Kidney epithelial cell (primary cell): ENCODE measurements around the gene ATXN1. TPM values are rescaled to one million over a fixed set of nuclear protein-coding genes. Genes with fewer than 3 reads are reported as not detected.

Experiments used
- DNase-seq: peaks from one replicate; pipeline ENCODE4 v3.0.0-alpha.2; 2010; ENCODE audit warnings: low read depth
- H3K27me3 ChIP-seq: 2 replicates; pipeline ENCODE4 v1.6.0; 2011; ENCODE audit warnings: low read length; ENCODE audit not compliant: control insufficient read depth, insufficient read depth
- H3K36me3 ChIP-seq: 2 replicates; pipeline ENCODE4 v1.5.1; 2011; ENCODE audit warnings: low read length; ENCODE audit not compliant: control insufficient read depth, insufficient read depth
- H3K4me3 ChIP-seq: 2 replicates; pipeline ENCODE4 v1.5.1; 2011; ENCODE audit warnings: low read depth, mild to moderate bottlenecking, control low read depth, low read length
- CTCF ChIP-seq: IDR thresholded peaks from 2 replicates; pipeline ENCODE4 v1.5.1; 2011; ENCODE audit warnings: mild to moderate bottlenecking, moderate library complexity, low read length, control low read depth, inconsistent platforms; ENCODE audit not compliant: insufficient read depth, poor library complexity, severe bottlenecking
- total RNA-seq: library from RNA; depleted of rRNA; stranded (reverse); fragments of >200 nt; gene quantifications from 2 replicates; pipeline ENCODE4 v1.2.3, GENCODE V29; 2015

The ATXN1 gene
- total RNA-seq, 1 donor from 2014 or later = 12.5 TPM

GRCh38 chr6:16649890-16650289 is 111.4 kb downstream of the ATXN1 start:
- no peaks in the 10 kb centered on the region for H3K27me3 ChIP-seq
- H3K36me3 ChIP-seq = no peaks in the 10 kb centered on the region
- no peak overlapping the region for H3K4me3 ChIP-seq
- no peak for DNase-seq
- no peak for TF ChIP-seq CTCF

GRCh38 chr6:16649241-16649640 is 112.0 kb downstream of the ATXN1 start:
- peaks cover 1% of the 10 kb centered on the region for H3K36me3 ChIP-seq
- no peaks in the 10 kb centered on the region for H3K27me3 ChIP-seq
- no peak overlapping the region for H3K4me3 ChIP-seq
- DNase-seq = no peak
- no peak for TF ChIP-seq CTCF

GRCh38 chr6:16648003-16648402 is 113.3 kb downstream of the ATXN1 start:
- Histone ChIP-seq H3K36me3 (peaks cover 1% of the 10 kb centered on the region), H3K4me3 (no peak overlapping the region), H3K27me3 (no peaks in the 10 kb centered on the region)
- TF ChIP-seq CTCF = no peak
- no peak for DNase-seq

- H3K4me3 ChIP-seq = no peak overlapping the region
- peaks cover 1% of the 10 kb centered on the region for H3K36me3 ChIP-seq
- H3K27me3 ChIP-seq = no peaks in the 10 kb centered on the region
- no peak for DNase-seq
- no peak for TF ChIP-seq CTCF
These were observed 113.8 kb downstream of the ATXN1 start for GRCh38 chr6:16647422-16647821.

- TF ChIP-seq CTCF = no peak
These were observed 116.6 kb downstream of the ATXN1 start for GRCh38 chr6:16644540-16645250.

More at GRCh38 chr6:16644540-16645250, 116.6 kb downstream of the ATXN1 start:
- Histone ChIP-seq H3K27me3 (no peaks in the 10 kb centered on the region), H3K36me3 (peaks cover 1% of the 10 kb centered on the region), H3K4me3 (no peak overlapping the region)
- DNase-seq = no peak
